SK-N-MC (cell line): ENCODE results near the gene NUMB.

Experiments used
- EZH2 ChIP-seq: fragments of 200-600 bp; sonication (generic); IDR thresholded peaks from one replicate; pipeline ENCODE4 v1.6.1; 2017; ENCODE audit warnings: antibody characterized with exemption
- FOXP2 ChIP-seq: optimal IDR thresholded peaks from 2 replicates; pipeline ENCODE3; 2011; ENCODE audit warnings: mild to moderate bottlenecking, moderate library complexity; ENCODE audit not compliant: insufficient read depth; ENCODE audit errors: extremely low read length, control extremely low read depth
- POLR2AphosphoS5 ChIP-seq: IDR thresholded peaks from 2 replicates; pipeline ENCODE4 v1.6.1; 2012; ENCODE audit warnings: mild to moderate bottlenecking, low read depth, low read length, borderline replicate concordance

DNA sequence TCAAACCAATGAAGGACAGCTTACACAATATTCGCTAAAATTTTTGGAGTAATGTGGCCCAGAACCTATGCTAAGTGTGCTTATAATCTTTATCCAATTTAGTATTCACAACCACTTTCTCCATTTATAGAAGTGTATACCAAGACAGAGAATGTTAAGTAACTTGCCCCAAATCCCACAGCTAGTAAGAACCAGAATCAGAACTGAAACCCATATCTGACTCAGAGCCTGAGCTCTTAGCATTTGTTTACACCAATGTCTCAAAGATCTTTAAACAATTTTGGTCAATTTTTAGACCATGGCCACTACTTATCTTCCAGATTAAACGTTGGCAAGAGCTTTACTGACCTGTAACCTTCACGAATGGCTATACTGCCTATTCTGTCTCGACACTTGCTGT lies 168.1 kb downstream of the NUMB start:
- TF ChIP-seq POLR2AphosphoS5 (no peak), EZH2 (no peak), FOXP2 (no peak)
